T-helper 17 cell (primary cell): Measurements from ENCODE around the gene USP14. TPM values are rescaled to one million over a fixed set of nuclear protein-coding genes. Genes with fewer than 3 reads are reported as not detected.
A peak's percentile ranks its signal among the peaks of the same experiment; 100 is the strongest.

Experiments used
- ATAC-seq: fragments of 150-1000 bp; cut with Tn5 transposase; 2 replicates; pipeline ENCODE4 v1.10.0; 2021; ENCODE audit warnings: mild to moderate bottlenecking, moderate library complexity
- DNase-seq, 3 donors: peaks; one replicate each; pipeline versions ENCODE4 v3.0.0 to v3.0.0-alpha.2; 2020 to 2021
- H3K9me3 ChIP-seq: one replicate; pipeline ENCODE4 v1.7.0; 2013; ENCODE audit warnings: low read length, mild to moderate bottlenecking; ENCODE audit not compliant: control insufficient read depth, poor library complexity, severe bottlenecking
- H3K27ac Mint-ChIP-seq: one replicate; pipeline ENCODE4 v1.8.0; 2022; ENCODE audit warnings: mild to moderate bottlenecking, moderate library complexity, mixed read lengths
- H3K27me3 Mint-ChIP-seq: one replicate; pipeline ENCODE4 v1.8.0; 2022; ENCODE audit warnings: mixed read lengths
- H3K36me3 Mint-ChIP-seq: one replicate; pipeline ENCODE4 v1.8.0; 2022; ENCODE audit warnings: low read depth, mixed read lengths
- H3K4me1 Mint-ChIP-seq: one replicate; pipeline ENCODE4 v1.8.0; 2022; ENCODE audit warnings: mild to moderate bottlenecking, mixed read lengths
- H3K4me3 Mint-ChIP-seq: one replicate; pipeline ENCODE4 v1.8.0; 2022; ENCODE audit warnings: mild to moderate bottlenecking, moderate library complexity, mixed read lengths
- total RNA-seq, 4 donors: library from RNA in 2 of 4; stranded (reverse) in 2 of 4; gene quantifications; one replicate each; pipeline ENCODE4 v1.2.3 and lab custom pipeline; 2022 to 2026

The USP14 gene
- total RNA-seq, 2 donors from 2014 or later = 43.3 to 44.7 TPM

DNA sequence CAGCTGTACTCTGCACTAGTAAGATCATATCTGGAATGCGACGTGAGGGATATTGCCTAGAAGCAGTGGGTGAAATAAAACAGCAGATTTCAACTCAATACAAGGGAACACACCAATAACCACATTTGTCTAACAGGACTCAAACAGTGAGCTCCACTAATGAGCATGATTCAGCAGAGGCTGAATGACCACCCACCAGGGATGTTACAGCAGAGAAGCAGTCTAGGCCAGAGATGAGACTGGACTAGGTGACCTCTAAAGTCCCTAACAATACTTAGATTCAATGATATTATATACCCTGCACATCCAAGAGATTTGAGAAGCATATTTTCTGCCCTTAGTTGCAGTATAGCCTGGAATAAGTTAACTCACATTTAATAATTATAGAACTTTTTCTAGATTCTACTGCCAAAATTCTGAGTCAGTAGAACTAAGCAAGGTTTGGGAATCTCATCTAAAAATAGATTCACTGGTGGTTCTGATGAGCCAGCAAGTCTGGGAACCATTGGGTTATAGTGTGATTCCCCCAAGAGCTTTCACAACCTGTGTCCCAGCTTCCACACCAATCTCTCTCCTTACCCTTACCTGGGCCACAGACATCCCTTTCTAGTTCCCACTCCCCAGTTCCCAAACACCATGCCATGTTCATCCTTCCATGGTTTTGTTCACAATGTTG is 103.2 kb downstream of the USP14 start:
- Mint-ChIP-seq H3K27me3 (no peaks in the 10 kb centered on the region), H3K36me3 (peaks cover 19% of the 10 kb centered on the region), H3K27ac (peak overlapping the region; percentile 29), H3K4me1 (peaks cover 25% of the 10 kb centered on the region), H3K4me3 (no peak overlapping the region)
- DNase-seq (no peak), ATAC-seq (no peak)
- H3K9me3 ChIP-seq = no peaks in the 10 kb centered on the region

Other genes starting within 250 kb of the USP14 start
- gene TUBB8B, start 108.9 kb upstream of the USP14 start, total RNA-seq = not detected
- gene THOC1, start 109.5 kb downstream of the USP14 start, total RNA-seq = 10 to 100 TPM; 83.7 to 90.4 TPM